HG02885 (cell line): Measurements from ENCODE around the gene PTGES3L.
"Not testable (repeated sequence)": the region's sequence is repeated elsewhere in the genome, so short reads cannot be mapped to it uniquely, and the experiment has no call there.

Source experiments
- ATAC-seq: cut with Tn5 transposase; IDR thresholded peaks from one replicate; pipeline ENCODE4 v1.9.1; 2021; ENCODE audit warnings: mild to moderate bottlenecking; ENCODE audit not compliant: unreplicated experiment, poor library complexity

The PTGES3L gene

GRCh38 chr17:42985225-42985624, 5.3 kb upstream of the PTGES3L start:
- no peak for ATAC-seq

- no peak for ATAC-seq
Observed at GRCh38 chr17:42982266-42982665, 2.4 kb upstream of the PTGES3L start.

GRCh38 chr17:42980766-42981397, 1.0 kb upstream of the PTGES3L start:
- ATAC-seq, result peak; percentile 49

GRCh38 chr17:42980274-42980765, 440 bp upstream of the PTGES3L start, which contains the start of gene RUNDC1:
Gene RUNDC1 (plus strand): TSS chr17:42980565. CDS start chr17:42980577, 12 bp downstream.
- peak; percentile 80 for ATAC-seq

- not testable (repeated sequence) for ATAC-seq
Observed at GRCh38 chr17:42975701-42976100, 4.2 kb downstream of the PTGES3L start.

- no peak for ATAC-seq
Observed at GRCh38 chr17:42975265-42975664, 4.6 kb downstream of the PTGES3L start.

GRCh38 chr17:42973323-42973722, 6.6 kb downstream of the PTGES3L start:
- ATAC-seq, result not testable (repeated sequence)

- no peak for ATAC-seq
Observed at GRCh38 chr17:42971589-42971988, 8.3 kb downstream of the PTGES3L start.

GRCh38 chr17:42969001-42969581, 10.8 kb downstream of the PTGES3L start:
- ATAC-seq, result no peak

GRCh38 chr17:42967925-42968324, 12.0 kb downstream of the PTGES3L start:
- ATAC-seq, result no peak

- ATAC-seq, result peak; percentile 83
Observed at GRCh38 chr17:42964161-42964932, 15.5 kb downstream of the PTGES3L start, which contains the start of gene AARSD1. Gene AARSD1 (minus strand): TSS chr17:42964454. CDS start chr17:42964440, 14 bp downstream.

GRCh38 chr17:42953669-42954068, 26.2 kb downstream of the PTGES3L start:
- ATAC-seq, result no peak

GRCh38 chr17:42950044-42950783, 29.7 kb downstream of the PTGES3L start:
- no peak for ATAC-seq

GRCh38 chr17:42946812-42947211, 33.1 kb downstream of the PTGES3L start:
- ATAC-seq, result no peak

- no peak for ATAC-seq
Observed at GRCh38 chr17:42944211-42944610, 35.7 kb downstream of the PTGES3L start.

- ATAC-seq, result no peak
Observed at GRCh38 chr17:42937712-42938596, 41.9 kb downstream of the PTGES3L start.

GRCh38 chr17:42929497-42929844, 50.4 kb downstream of the PTGES3L start:
- ATAC-seq, result no peak

- ATAC-seq, result no peak
Observed at GRCh38 chr17:42928714-42929496, 51.0 kb downstream of the PTGES3L start.

- no peak for ATAC-seq
Observed at GRCh38 chr17:42924891-42925290, 55.0 kb downstream of the PTGES3L start.
